Activated CD8-positive, alpha-beta memory T cell treated with anti-CD3 and anti-CD28 coated beads for 24 hours (primary cell): ENCODE measurements around the gene REV1.
"Not testable (repeated sequence)": the region's sequence is repeated elsewhere in the genome, so short reads cannot be mapped to it uniquely, and the experiment has no call there.

ENCODE experiments used
- DNase-seq: peaks from one replicate; pipeline ENCODE4 v3.0.0-alpha.2; 2020

REV1 gene

DNA sequence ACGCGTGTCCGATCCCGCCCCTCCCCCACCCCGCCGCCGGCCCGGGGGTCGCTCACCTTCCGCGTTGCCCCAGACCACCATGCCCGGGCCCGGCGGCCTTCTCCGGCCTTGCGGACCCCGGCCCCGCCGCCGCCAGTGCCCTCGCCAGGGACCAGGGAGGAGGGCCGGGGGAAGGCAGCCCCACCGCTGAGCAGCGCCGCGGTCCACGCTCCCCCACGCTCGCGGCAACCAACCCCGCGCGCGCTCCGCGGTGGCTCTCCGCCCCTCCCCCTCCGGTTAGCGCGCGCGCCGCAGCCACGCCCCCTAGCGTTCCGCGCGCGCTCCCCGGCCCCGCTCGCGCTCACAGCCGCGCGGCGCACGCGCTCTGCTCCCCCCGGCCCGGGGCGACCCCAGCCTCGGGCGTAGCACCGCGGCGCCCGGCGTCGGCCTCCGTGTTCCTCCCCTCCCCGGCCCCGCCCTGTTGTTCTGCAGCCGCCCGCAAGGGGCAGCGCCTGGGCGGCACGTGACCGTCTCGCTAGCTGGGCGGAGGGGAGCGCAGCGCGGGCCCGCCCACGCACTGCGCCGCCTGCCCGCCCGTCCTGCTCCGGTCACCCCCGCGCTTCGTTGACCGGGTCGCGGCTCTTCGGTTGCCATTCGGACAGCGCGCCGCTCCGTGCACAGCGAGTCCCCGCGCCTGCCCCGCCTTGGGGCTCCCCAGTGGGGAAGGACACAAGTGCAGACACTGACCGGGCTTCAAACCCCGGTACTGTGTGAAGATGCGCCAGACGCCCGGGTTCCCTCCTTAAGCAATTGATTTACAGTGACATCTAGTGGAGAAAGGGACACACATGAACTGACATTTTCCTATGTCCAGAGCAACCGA, at the start of gene REV1:
Gene REV1, minus strand, starts transcription at position 257 of the 862 bp plus-strand sequence. CDS start 25,042 bp downstream, outside the sequence.
- peak; percentile 98 for DNase-seq

DNA sequence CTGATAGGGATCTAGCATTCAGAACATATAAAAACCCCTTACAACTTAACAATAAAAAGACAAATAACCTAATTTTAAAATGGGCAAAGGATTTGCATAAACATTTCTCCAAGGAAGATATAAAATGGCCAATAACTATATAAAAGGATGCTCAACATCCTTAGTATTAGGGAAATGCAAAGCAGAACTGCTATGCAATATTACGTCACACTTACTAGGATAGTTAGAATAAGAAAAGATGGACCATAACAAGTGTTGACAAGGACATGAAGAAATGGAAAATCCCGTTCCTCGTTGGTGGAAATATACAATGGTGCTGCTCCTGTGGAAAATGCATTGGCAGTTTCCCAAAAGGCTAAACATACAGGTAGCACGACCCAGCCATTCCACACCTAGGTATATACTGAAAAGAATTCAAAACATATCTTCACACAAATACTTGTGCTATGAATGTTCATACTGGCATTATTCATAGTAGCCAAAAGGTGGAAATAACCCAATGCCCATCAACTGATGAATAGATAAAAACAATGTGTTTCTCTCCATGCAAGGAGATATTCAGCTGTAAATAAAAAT, 48.2 kb upstream of the REV1 start:
- no peak for DNase-seq

DNA sequence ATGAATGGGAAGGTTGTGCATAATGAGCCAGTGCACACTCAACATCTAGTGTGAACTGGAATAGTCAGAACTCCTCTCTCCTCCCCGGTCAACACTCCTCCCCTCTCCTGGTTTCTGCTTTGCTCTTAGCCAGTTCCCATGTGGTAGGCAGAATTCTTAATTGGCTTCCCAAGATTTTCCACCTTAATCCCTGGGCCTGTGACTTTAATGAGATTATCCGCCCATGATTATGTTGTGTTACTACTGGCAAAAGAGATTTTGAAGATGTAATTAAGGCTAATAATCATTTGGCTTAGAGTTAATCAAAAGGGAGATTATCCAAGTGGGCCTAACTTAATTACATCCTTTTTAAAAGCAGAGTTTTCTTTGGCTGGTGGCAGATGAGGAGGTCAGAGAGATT, 34.2 kb upstream of the REV1 start:
- no peak for DNase-seq

DNA sequence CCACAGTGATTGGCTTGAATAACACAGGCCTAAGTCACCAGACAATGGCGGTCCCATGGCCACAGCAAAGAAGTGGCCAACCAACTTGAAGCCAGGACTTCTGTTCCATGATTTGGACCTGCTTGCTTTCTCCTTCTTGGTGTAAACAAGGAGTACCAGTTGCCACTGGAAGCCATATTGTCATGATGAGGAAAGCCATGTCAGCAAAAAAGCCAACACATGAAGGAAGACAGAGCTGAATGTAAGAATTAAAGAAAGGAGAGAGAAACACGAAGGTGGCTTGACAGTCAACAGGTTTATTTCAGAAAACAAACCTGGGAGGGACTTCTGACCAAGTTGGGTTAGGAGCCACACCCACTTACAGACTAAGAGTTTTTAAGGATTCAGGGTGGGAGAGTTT, 32.3 kb upstream of the REV1 start:
- DNase-seq, result no peak

DNA sequence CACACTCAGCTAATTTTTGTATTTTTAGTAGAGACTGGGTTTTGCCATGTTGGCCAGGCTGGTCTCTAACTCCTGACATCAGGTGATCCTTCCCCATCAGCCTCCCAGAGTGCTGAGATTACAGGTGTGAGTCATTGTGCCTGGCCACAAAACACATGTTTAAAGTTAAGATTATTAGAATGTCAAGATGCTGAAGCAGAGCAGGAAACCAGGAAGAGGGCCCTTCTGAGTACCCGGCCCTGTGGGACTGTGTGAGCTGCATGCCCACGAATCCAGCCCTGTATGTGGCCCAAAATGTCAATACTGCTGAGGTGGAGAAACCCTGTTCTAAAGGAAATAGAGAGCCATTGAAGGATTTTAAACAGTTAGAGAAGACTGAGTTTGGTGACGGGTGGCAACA, 31.0 kb upstream of the REV1 start:
- no peak for DNase-seq

DNA sequence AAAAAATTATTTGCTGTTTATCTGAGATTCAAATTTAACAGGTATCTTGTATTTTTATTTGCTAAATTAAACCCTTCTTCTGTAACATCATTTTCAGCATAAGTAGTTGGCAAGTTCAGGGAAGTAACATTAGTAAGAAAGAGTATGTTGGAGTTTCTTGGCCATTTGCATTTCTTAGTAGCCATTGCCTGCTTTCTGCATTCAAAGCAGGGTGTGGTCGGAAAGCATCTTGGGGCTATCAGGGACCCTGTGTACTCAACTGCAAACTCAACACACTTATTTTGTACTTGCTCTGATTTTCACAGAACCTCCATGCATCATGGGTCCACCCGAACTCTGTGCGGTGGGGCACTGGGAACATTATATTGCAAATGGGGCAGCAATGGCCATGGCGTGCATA, 30.4 kb upstream of the REV1 start:
- no peak for DNase-seq

DNA sequence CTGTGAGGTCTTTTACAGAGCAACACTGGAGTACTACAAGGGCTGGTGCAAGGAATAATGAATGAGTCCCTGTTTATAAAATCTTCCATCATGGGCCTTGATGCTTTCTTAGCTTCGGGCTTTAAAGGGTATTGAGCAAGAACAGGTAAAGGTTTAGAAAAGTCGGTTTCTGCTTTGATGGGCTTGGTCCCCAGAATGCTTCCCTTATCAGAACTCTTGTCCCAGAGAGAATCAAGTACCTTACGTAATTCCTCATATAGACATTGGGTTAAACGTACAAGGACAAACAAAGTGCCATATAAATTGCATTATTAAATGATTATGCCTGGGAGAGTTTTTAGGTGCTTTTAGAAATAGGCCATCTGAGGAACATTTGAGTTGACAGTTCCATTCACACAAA, 24.5 kb upstream of the REV1 start:
- no peak for DNase-seq

DNA sequence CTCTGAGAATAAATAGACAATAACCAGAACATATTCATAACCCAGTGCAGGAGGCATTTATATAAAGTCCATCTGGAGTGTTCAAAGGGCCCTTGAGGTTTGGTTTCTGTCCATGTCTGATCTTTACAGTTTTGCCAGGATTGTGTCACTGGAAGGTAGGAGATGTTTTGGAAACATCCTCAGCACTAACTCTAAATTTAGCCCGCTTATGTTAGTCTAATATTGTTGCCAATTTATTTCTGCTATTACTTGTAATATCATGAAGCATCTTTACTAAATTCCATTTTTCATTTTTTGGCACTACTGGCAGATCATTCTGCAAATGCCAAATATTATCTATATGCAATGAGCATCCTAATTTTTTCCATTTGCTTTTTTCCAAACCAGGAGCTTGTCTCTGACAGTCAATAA, 22.4 kb upstream of the REV1 start:
- DNase-seq, result no peak

DNA sequence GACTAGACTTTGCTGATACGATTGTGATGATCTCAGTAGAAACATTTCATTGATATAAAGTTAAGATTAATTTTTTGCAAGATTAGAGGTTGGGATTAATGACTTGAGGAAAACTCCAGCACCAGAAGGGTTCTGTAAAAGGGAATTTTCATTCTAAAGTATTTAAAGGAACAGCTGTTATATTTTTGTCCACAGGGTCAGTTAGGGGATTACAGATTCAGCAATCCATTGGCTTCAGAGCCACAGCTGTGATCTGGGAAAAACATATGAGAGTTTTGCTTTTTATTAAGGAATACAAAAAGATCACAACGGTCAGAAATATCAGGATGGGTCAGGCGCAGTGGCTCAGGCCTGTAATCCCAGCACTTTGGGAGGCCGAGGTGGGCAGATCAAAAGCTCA, 19.6 kb upstream of the REV1 start:
- DNase-seq, result no peak

DNA sequence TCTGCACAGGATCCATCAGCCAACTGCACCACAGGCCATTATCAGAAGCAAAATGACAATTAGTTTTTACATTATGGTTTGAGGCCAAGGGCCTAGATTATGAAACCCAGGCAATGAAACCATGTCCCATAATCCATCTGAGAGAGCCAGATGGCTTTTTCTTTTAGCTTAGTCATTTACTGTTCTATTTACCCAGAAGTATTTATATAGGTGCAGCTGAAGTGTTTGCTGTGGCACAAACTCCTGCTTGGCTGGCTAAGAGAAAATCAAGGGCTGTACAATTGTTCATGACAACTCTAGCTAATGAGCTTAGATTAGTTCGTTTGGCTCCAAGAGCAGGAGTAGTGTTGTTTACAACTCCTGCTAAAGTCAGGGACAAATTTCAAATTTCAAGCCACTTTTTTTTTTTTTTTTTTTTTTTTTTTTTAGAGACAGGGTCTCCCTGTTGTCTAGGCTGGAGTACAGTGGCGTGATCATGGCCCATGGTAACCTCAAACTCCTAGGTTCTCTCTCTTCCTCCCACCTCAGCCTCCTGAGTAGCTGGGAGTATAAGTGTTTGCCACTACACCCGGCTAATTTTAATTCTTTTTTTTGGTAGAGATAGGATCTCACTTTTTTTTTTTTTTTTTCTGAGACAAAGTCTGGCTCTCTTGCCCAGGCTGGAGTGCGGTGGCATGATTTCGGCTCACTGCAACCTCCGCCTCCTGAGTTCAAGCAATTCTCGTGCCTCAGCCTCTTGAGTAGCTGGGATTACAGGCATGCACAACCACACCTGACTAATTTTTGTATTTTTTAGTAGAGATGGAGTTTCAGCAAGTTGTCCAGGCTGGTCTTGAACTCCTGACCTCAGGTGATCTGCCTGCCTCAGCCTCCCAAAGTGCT, 18.4 kb upstream of the REV1 start:
- no peak for DNase-seq

DNA sequence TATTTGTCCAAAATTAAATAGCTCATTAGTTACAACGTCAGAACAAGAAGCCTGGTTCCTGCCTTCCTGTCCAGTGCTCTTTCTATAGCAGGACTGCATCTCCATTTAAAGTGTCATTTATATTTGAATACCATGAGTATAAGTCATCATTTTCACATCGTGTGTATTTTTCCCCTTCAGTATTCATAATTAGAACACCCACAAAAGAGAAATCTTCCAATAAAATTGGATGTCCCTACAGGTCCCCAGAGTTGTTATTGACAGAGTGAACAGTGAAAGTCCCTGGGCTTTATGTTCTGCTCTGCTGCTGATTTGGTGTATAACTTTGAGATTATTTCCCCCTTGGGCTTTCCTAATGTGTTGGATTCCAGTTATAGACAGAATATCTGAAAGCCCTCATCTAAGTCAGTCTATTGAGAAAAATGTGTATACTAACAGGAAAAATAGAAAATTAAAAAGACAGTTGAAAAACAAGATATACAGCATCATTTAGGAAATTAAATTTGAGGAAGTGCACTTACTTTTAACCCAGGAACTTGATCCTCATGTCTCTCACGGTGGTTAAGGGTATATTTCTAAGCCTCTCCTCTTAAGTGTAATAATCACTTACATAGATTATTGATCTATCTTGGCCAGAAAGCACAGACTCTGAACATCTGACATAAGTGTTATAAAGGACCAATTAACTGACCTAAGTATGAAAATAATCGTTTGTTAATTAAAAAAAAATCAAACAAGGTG, 15.2 kb upstream of the REV1 start:
- no peak for DNase-seq

DNA sequence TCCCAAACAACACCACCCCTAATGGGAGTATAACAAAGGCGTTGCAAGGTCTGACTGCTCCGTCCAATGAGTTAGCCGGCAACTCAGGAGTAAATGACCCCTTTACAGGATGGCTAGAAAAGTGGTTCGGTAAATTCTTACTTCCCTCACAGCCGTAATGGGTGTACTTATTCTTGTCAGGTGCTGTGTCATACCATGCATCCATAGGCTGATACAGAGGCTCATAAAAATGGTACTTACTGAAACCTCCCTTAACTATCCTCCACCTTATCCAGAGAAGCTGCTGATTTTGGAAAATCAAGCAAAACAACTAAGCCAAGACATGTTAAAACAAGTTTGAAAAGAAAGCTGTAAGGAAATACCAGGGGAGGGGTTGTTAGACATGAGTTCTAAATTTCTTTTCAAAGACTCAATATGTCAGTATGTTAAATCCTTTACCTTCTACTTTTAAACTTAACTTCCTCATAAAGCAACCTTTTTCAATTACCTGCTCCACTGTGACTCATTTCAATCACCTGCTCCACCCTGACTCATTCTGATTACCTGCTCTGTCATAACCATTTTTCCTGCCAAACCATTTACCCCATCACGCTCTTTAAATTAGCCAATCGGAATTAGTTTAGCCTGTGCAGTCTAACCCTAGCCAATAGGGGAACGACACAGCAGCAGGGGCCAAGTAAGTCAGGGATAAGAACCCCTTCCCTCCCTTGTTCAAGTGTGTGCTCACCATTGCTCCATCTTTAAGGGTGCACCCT, 14.0 kb upstream of the REV1 start:
- not testable (repeated sequence) for DNase-seq

DNA sequence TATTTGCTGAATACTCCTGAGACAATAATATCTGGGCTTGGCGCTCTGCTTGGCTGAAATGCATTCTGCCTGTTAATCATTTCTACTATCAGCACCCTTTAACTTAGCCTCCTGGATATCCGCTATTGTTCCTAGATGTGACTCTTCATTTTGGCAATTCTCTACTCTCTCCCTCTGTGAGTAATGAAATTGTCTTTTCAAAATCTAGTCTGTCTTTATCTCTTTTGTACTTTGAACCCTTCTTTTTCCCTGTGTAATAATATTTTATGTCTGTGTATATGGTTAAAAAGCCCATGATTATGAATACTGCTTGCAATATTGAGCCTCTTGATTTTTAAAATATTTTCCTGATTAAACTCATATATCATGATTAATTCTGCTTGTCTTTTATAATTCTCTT, 6.2 kb upstream of the REV1 start:
- DNase-seq, result no peak

DNA sequence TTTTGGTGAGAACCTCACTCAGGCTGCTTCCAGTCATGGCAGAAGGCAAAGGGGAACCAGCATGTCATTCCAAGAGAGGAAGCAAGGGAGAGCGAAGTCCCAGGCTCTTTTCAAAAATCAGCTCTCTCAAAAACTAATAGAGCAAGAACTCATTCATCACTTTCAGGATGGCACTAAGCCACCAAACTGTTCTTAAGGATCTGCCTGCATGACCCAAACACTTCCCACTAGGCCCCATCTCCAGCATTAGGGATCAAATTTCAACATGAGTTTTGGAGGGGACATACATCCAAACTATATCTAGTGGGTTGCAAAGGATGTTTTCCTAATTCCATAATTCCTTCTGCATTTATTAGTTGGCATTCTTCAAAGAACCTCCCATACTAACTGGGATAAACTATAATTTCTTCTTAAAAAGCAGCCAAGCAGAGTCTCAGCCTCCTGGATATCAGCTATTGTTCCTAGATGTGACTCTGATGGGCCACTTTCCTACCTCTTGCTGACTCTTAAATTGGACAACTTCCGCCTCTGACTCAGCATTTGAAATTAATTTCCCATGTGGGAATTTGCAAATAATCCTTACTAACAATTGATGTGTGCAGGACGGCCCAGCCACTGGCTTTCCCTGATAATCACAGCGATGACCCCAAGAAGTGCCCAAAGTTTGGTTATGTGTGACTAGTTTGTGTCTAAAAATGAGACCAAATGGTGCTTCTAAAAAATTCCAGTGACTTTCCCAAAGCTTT, 5.5 kb upstream of the REV1 start:
- DNase-seq, result no peak

DNA sequence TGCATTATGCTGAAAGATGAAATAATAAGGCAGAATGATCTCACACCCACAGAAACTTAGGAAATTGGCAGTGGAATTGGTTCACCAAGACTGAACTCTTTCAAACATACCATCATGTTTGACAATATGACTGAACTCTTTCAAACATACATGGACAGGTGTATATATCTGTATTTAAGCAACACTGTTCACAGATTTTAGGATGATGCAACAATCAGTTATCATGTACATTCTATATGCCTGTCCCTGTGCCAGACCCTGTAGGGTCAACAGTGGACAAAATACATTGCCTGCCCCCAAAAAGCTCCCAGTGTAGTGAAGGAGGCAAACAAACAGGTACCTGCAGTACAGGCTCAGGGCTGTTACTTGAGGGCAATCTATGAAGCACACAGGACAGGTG, 2.9 kb upstream of the REV1 start:
- DNase-seq, result no peak

DNA sequence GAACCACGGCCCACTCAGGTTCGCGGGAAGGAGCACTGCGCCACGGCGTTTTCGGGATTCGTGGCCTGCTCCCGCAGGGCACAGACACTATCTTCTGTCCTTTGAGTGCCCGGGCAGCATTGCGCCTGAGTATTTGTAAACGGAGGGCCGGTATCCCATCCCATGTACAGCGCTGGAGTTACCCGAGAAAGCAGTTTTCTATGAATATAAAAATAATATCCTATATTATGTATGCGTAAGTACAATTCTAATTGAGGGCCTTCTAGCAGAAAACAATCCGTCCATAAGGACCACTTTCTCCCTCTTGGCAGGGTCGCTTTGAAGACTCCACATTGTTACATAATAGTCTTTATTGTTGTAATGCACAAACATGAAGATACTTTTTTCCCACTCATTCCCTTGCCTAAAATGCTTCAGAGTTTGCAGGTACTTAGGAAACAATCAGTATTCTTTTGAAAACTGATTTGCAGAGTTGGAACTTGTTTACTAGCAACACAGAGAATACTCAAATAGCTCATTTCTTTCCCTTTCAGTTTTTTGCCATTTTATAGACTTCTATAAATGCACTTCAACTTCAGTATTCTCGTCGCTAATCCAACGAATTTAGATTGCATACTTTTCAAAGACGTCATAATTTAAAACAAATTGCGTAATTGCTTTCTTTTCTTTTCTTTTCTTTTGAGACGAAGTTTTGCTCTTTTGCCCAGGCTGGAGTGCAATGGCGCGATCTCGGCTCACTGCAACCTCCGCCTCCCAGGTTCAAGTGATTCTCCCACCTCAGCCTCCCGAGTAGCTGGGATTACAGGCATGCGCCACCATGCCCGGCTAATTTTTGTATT, 1.0 kb upstream of the REV1 start:
- no peak for DNase-seq

DNA sequence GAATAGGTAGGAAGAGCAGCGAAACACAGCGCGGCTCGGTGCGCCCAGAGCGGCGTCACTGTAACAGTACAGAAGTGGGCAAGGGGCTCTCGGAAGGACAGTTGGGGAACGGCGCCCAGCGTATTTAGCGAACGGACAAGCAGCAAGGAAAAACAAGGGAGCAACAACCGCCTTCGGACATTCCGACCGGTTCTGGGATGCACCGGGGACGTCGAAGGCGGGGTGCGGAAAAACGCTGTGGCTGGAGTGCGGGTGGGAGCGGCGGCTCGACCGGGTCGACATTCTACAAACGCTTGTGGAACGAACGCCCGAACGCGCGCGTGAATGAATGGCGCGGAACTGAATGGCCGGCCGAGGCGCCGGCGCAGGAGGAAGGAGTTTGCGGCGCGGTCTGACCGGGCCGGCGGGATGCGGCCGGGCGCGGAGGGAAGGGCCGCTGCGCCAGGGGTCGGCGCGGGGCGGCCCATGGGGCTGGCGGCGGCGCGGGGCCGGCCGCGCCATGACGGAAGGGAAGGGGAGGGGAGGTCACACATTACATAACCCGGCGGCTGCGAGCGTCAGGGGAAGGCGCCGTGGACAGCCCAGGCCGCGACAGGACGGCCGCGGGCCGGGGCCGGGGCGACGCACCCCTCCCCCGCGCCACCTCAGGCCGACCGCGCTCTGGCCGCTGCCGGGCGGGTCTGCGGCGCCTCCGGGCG, 605 bp downstream of the REV1 start:
- peak; percentile 66 for DNase-seq

DNA sequence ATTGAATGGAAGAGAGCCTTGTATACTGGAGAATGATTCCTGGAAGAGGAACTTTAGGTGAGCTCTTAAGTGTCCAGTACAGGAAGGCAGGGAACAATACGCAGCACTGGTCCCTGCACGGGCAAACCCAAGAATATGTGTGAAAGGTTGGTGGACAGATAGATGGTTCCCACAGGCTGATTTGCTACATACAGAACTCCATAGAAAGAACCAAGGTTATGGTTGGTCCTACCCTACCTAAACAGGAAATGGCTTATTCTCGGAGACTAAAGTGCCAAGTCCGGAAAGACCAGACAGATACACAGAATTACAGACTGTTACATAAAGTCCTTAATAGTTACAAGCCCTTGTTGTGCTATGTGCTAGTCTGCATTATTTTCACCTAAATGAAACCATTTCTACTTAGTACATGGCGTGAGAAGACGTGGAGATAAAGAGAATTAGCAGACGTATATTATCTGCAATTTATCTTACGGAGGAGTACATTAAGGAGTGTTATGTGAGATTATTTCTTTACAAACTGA, 1.2 kb downstream of the REV1 start:
- DNase-seq, result no peak

DNA sequence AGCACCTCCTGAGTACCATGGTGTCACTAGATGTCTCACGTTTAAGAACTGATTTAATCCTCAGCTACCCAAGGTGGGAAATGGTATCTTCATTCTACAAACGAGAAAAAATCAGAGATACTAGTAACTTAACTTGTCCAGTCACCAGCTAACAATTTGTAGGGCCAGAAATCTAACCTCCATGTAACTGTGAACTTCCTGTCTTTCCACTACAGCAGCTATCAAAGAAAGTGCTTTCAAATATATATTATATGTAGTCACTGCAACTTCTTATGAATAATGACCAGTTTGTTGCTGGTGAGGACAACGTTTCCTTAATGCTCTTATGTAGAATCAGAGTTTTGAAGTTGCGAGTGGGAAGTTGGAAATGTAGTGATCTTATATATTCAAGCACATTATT, 1.9 kb downstream of the REV1 start:
- DNase-seq, result no peak

DNA sequence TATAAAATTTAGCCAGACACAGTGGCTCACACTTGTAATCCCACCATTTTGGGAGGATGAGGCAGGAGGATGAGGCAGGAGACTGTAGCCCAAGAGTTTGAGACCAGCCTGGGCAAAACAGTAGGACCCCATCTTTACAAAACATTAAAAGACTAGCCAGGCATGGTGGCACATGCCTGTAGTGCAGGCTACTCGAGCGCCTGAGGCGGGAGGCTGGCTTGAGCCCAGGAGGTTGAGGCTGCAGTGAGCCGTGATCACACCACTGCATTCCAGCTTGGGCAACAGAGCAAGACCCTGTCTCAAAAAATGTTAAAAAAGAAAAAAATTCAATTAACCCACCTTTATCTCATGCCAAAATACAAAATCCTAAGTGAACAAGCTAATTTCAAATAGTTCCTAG, 4.0 kb downstream of the REV1 start:
- DNase-seq, result no peak
